Measurements from ENCODE around the gene EIF3D. TPM values are rescaled to one million over a fixed set of nuclear protein-coding genes. Genes with fewer than 3 reads are reported as not detected.

Gene EIF3D
- total and polyA plus RNA-seq, 2 of the 13 experiments (the other 11 are each of a cell fraction or from before 2014, with no cell fraction given) = 118 to 274 TPM

DNA sequence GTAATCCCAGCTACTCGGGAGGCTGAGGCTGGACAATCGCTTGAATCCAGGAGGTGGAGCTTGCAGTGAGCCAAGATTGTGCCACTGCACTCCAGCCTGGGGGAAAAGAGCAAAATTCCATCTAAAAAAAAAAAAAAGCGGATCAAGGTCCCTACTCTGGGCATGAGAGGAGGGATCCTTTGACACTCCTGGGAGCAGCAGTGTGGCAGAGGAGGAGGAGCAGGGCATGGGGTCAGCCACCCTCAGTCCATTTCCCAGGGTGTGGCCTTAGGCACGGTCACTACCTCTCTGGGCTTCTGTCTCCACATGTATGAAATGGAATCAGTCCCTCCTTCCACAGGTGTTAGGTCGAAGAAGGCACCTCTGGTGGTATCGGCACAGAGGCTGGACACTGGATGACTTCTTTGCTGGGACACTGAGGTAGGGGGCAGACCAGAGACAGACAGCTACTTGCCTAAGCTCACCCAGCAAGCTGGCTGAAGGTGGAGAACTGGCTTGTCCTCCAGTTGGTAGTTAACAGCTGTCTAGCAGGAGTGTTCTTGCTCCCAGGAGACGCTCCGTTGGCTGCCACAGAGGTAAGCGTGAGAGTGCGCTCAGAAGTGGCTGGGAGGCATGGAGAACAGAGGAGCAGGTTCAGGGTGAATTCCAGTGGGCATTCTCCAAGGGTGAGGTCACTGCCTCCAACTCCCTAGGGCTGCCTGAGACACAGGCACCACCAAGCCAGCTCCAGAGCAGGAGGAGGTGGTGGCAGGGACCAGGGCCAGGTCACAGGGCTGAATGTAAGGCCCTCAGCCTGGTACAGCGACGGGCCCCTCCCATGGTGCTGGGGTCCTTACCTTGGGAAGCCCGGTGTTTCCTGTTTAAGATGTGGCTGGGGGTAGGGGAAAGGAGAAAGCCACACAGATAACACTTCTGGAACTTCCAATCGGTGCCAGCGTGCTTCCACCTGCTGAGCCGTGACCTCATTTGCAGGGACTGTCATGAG is 67.0 kb downstream of the EIF3D start (continued):
- TF ChIP-seq ZNF431 (CRISPR knock-in tag; IDR thresholded peaks at IDR 0.05; ENCODE audit: borderline replicate concordance, low read depth) (no peak), ZBTB38 (CRISPR knock-in tag; IDR thresholded peaks at IDR 0.05) (0 out of 2 replicates have a peak, but pooled peaks have one; percentile 32), ERF (CRISPR knock-in tag; IDR thresholded peaks at IDR 0.05) (peak; percentile 32; the same call in 1 of the 2 replicates), ZNF362 (CRISPR knock-in tag; IDR thresholded peaks at IDR 0.05; ENCODE audit: borderline replicate concordance) (peak; percentile 79), ZNF12 (CRISPR knock-in tag; IDR thresholded peaks at IDR 0.05) (no peak), FOSL2 (CRISPR knock-in tag; IDR thresholded peaks at IDR 0.05) (peak; percentile 73), HIC2 (CRISPR knock-in tag; IDR thresholded peaks at IDR 0.05; ENCODE audit: low read depth) (peak; percentile 65; the same call in 1 of the 2 replicates), SALL1 (CRISPR knock-in tag; IDR thresholded peaks at IDR 0.05) (peak; percentile 24), ZMYM2 (CRISPR knock-in tag; IDR thresholded peaks at IDR 0.05) (no peak), ZMYM3 (CRISPR knock-in tag; IDR thresholded peaks at IDR 0.05) (peak; percentile 94), ATF7 (IDR thresholded peaks at IDR 0.05) (no peak), ATF7 (CRISPR knock-in tag; IDR thresholded peaks at IDR 0.05) (peak; percentile 66; the same call in 1 of the 2 replicates), SOX6 (IDR thresholded peaks at IDR 0.05) (no peak), SOX6 (CRISPR knock-in tag; IDR thresholded peaks at IDR 0.05) (0 out of 2 replicates have a peak, but pooled peaks have one; percentile 23), AGO1 (IDR thresholded peaks at IDR 0.05; ENCODE audit: low read depth, low read length, poor library complexity, severe bottlenecking) (no peak), HNRNPL (IDR thresholded peaks at IDR 0.05; ENCODE audit: low read depth, low read length) (no peak), TEAD3 (CRISPR knock-in tag; optimal IDR thresholded peaks at IDR 0.05; ENCODE audit: borderline replicate concordance) (peak; percentile 92), NR1H2 (CRISPR knock-in tag; IDR thresholded peaks at IDR 0.05; ENCODE audit: borderline replicate concordance, low read depth) (no peak), SAP130 (CRISPR knock-in tag; IDR thresholded peaks at IDR 0.05; ENCODE audit: low read depth) (peak; percentile 25; the same call in 1 of the 2 replicates), NR2F1 (CRISPR knock-in tag; IDR thresholded peaks at IDR 0.05) (0 out of 4 replicates have a peak, but pooled peaks of 1 of the 2 experiments have one; percentile 36)
- TF ChIP-seq, protein P1, sequence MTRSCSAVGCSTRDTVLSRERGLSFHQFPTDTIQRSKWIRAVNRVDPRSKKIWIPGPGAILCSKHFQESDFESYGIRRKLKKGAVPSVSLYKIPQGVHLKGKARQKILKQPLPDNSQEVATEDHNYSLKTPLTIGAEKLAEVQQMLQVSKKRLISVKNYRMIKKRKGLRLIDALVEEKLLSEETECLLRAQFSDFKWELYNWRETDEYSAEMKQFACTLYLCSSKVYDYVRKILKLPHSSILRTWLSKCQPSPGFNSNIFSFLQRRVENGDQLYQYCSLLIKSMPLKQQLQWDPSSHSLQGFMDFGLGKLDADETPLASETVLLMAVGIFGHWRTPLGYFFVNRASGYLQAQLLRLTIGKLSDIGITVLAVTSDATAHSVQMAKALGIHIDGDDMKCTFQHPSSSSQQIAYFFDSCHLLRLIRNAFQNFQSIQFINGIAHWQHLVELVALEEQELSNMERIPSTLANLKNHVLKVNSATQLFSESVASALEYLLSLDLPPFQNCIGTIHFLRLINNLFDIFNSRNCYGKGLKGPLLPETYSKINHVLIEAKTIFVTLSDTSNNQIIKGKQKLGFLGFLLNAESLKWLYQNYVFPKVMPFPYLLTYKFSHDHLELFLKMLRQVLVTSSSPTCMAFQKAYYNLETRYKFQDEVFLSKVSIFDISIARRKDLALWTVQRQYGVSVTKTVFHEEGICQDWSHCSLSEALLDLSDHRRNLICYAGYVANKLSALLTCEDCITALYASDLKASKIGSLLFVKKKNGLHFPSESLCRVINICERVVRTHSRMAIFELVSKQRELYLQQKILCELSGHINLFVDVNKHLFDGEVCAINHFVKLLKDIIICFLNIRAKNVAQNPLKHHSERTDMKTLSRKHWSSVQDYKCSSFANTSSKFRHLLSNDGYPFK (CRISPR knock-in tag; IDR thresholded peaks at IDR 0.05; ENCODE audit: borderline replicate concordance) = 0 out of 2 replicates have a peak, but pooled peaks have one; percentile 9
- TF ChIP-seq, protein P2, sequence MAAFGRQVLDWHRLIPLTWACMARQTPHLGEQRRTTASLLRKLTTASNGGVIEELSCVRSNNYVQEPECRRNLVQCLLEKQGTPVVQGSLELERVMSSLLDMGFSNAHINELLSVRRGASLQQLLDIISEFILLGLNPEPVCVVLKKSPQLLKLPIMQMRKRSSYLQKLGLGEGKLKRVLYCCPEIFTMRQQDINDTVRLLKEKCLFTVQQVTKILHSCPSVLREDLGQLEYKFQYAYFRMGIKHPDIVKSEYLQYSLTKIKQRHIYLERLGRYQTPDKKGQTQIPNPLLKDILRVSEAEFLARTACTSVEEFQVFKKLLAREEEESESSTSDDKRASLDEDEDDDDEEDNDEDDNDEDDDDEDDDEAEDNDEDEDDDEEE (CRISPR knock-in tag; IDR thresholded peaks at IDR 0.05) = 0 out of 2 replicates have a peak, but pooled peaks have one; percentile 34
